ENCODE measurements around the gene IFRD1.

GRCh38 chr7:112487457-112488263 lies 37.4 kb downstream of the IFRD1 start:
- no peak for TF ChIP-seq CTCF (IDR thresholded peaks at IDR 0.05)
- no peak for TF ChIP-seq POLR2A (IDR thresholded peaks at IDR 0.05)
- no peak for TF ChIP-seq EP300 (IDR thresholded peaks at IDR 0.05)
